ENCODE data around the gene FAM114A1. TPM values are rescaled to one million over a fixed set of nuclear protein-coding genes. Genes with fewer than 3 reads are reported as not detected.
A peak's percentile ranks its signal among the peaks of the same experiment; 100 is the strongest.
"Not testable (repeated sequence)": the region's sequence is repeated elsewhere in the genome, so short reads cannot be mapped to it uniquely, and the experiment has no call there.

Gene FAM114A1
- total RNA-seq, 1 donor from 2014 or later: 33.9 TPM

GRCh38 chr4:38987491-38987890 lies 119.9 kb downstream of the FAM114A1 start:
- no peak overlapping the region for H3K4me3 Mint-ChIP-seq
- no peaks in the 10 kb centered on the region for H3K36me3 Mint-ChIP-seq
- TF ChIP-seq CTCF (conservative IDR thresholded peaks at IDR 0.05): no peak
- DNase-seq (ENCODE audit: extremely low spot score, unreplicated experiment): no peak
- no peaks in the 10 kb centered on the region for H3K27me3 Mint-ChIP-seq
- no peak overlapping the region for H3K27ac Mint-ChIP-seq
- peaks cover 6% of the 10 kb centered on the region for H3K4me1 Mint-ChIP-seq (ENCODE audit: unreplicated experiment)
- no peaks in the 10 kb centered on the region for H3K9me3 Mint-ChIP-seq

GRCh38 chr4:38988353-38988752 lies 120.7 kb downstream of the FAM114A1 start:
- not testable (repeated sequence) for H3K9me3 Mint-ChIP-seq; DNase-seq (ENCODE audit: extremely low spot score, unreplicated experiment); H3K4me3 Mint-ChIP-seq; H3K36me3 Mint-ChIP-seq; H3K27ac Mint-ChIP-seq; H3K4me1 Mint-ChIP-seq (ENCODE audit: unreplicated experiment); H3K27me3 Mint-ChIP-seq

- Mint-ChIP-seq H3K4me3 (no peak overlapping the region), H3K9me3 (no peaks in the 10 kb centered on the region), H3K27me3 (no peaks in the 10 kb centered on the region), H3K27ac (no peak overlapping the region), H3K36me3 (no peaks in the 10 kb centered on the region), H3K4me1 (ENCODE audit: unreplicated experiment) (peaks cover 1% of the 10 kb centered on the region)
- DNase-seq (ENCODE audit: extremely low spot score, unreplicated experiment): no peak
- TF ChIP-seq CTCF (conservative IDR thresholded peaks at IDR 0.05): no peak
Measured at GRCh38 chr4:38989487-38989886, 121.9 kb downstream of the FAM114A1 start.

- no peak overlapping the region for H3K27ac Mint-ChIP-seq
Measured at GRCh38 chr4:38990241-38990640, 122.6 kb downstream of the FAM114A1 start.

GRCh38 chr4:38993683-38994082 lies 126.1 kb downstream of the FAM114A1 start:
- H3K4me3 Mint-ChIP-seq: no peak overlapping the region
- no peaks in the 10 kb centered on the region for H3K4me1 Mint-ChIP-seq (ENCODE audit: unreplicated experiment)
- peak; percentile 44 for TF ChIP-seq CTCF (conservative IDR thresholded peaks at IDR 0.05)
- no peaks in the 10 kb centered on the region for H3K9me3 Mint-ChIP-seq
- H3K36me3 Mint-ChIP-seq: no peaks in the 10 kb centered on the region
- no peak for DNase-seq (ENCODE audit: extremely low spot score, unreplicated experiment)
- no peaks in the 10 kb centered on the region for H3K27me3 Mint-ChIP-seq
- H3K27ac Mint-ChIP-seq: no peak overlapping the region

More at GRCh38 chr4:38990241-38990640, 122.6 kb downstream of the FAM114A1 start:
- Mint-ChIP-seq H3K4me3 (no peak overlapping the region), H3K36me3 (no peaks in the 10 kb centered on the region), H3K4me1 (ENCODE audit: unreplicated experiment) (no peaks in the 10 kb centered on the region), H3K27me3 (no peaks in the 10 kb centered on the region), H3K9me3 (no peaks in the 10 kb centered on the region)
- DNase-seq (ENCODE audit: extremely low spot score, unreplicated experiment): no peak
- TF ChIP-seq CTCF (conservative IDR thresholded peaks at IDR 0.05): no peak

- Mint-ChIP-seq H3K36me3 (no peaks in the 10 kb centered on the region), H3K4me3 (no peak overlapping the region), H3K4me1 (ENCODE audit: unreplicated experiment) (no peaks in the 10 kb centered on the region), H3K27me3 (no peaks in the 10 kb centered on the region), H3K27ac (no peak overlapping the region), H3K9me3 (no peaks in the 10 kb centered on the region)
- TF ChIP-seq CTCF (conservative IDR thresholded peaks at IDR 0.05): no peak
- no peak for DNase-seq (ENCODE audit: extremely low spot score, unreplicated experiment)
Measured at GRCh38 chr4:38994135-38994534, 126.5 kb downstream of the FAM114A1 start.

Small RNA genes within 50 kb of the gene (microRNA-seq; reads per million reads assigned to microRNA genes)
- 305 reads per million, percentile 73 among the genes with 10 or more reads in this experiment for gene MIR574

Other genes with a start within 250 kb of the FAM114A1 start
- 62.0 and 106 TPM in 2 replicates for gene KLF3, start 203.6 kb upstream of the FAM114A1 start, total RNA-seq (ENCODE audit: low replicate concordance)
- gene TLR10, start 84.8 kb upstream of the FAM114A1 start, total RNA-seq (ENCODE audit: low replicate concordance): 0.22 and 0.81 TPM in 2 replicates
- gene TLR1, start 63.0 kb upstream of the FAM114A1 start, total RNA-seq (ENCODE audit: low replicate concordance): 0.36 and 0.55 TPM in 2 replicates
- gene TLR6, start 11.0 kb upstream of the FAM114A1 start, total RNA-seq (ENCODE audit: low replicate concordance): 0.56 and 0.67 TPM in 2 replicates
- not detected in 2 replicates for gene TMEM156, start 164.6 kb downstream of the FAM114A1 start, total RNA-seq (ENCODE audit: low replicate concordance)
- gene KLHL5, start 194.4 kb downstream of the FAM114A1 start, total RNA-seq (ENCODE audit: low replicate concordance): 15.7 and 27.3 TPM in 2 replicates